HG03097 (cell line): Measurements from ENCODE around the gene NDUFS8.

ENCODE experiments used
- ATAC-seq: cut with Tn5 transposase; IDR thresholded peaks from one replicate; pipeline ENCODE4 v1.9.1; 2021; ENCODE audit not compliant: unreplicated experiment, low FRiP score

Gene NDUFS8

GRCh38 chr11:68047437-68048290 lies 17.2 kb downstream of the NDUFS8 start:
- ATAC-seq: no peak

DNA sequence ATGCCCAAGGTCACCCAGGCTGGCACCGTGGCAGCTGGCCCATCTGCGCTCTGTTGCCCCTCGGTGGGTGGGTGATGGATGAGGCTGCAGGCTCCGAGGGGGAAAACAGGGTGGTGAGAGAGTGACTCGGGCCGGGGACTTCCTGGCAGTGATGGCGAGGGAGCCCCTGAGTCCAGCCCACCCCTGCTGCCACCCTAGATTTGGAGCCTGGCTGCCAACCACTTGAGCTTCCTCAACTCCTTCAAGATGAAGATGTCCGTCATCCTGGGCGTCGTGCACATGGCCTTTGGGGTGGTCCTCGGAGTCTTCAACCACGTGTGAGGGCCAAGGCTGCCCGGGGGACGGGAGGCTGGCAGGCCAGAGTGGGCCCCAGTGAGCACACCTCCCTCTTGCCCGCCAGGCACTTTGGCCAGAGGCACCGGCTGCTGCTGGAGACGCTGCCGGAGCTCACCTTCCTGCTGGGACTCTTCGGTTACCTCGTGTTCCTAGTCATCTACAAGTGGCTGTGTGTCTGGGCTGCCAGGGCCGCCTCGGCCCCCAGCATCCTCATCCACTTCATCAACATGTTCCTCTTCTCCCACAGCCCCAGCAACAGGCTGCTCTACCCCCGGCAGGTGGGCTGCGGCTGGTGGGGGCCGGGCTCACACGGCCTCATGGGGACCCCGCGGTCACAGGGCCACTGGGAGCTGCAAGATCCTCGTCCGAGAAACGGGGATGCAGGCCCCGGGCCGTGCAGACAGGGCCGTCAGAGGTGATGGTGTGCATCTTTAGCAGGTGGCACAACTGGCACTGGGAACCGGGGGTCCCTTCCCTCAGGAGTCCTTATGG lies 18.4 kb downstream of the NDUFS8 start:
- ATAC-seq: no peak

DNA sequence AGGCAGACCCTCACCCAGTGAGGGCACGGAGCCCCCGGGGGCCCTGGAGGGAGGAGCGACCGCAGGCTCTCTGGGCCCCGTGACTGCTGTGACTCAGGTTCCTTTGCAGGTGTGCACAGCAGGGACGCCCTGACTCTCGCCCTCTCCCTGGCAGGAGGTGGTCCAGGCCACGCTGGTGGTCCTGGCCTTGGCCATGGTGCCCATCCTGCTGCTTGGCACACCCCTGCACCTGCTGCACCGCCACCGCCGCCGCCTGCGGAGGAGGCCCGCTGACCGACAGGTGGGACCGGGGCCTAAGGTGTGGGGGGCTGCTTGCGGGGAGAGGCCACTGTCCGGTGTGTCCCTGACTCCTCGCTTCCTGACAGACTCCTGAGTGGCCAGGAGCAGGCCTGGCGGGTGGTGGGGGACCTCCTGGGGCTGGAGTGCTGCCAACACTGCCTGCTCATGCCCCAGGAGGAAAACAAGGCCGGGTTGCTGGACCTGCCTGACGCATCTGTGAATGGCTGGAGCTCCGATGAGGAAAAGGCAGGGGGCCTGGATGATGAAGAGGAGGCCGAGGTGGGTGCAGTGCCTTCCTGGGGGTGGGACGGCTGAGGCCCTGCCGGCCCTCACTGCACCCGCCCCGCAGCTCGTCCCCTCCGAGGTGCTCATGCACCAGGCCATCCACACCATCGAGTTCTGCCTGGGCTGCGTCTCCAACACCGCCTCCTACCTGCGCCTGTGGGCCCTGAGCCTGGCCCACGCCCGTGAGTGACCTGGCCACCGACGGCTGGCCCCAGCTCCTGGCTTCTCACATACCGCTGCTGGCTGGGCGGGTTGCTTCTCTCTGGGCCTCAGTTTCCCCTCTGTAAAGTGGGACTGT lies 19.3 kb downstream of the NDUFS8 start:
- ATAC-seq: no peak

GRCh38 chr11:68050371-68050841 lies 19.9 kb downstream of the NDUFS8 start:
- ATAC-seq: no peak

- ATAC-seq: no peak
Observed at GRCh38 chr11:68051191-68052136, 21.0 kb downstream of the NDUFS8 start.

GRCh38 chr11:68052137-68052873 lies 21.8 kb downstream of the NDUFS8 start:
- no peak for ATAC-seq

GRCh38 chr11:68053117-68053516 lies 22.6 kb downstream of the NDUFS8 start:
- ATAC-seq: no peak

DNA sequence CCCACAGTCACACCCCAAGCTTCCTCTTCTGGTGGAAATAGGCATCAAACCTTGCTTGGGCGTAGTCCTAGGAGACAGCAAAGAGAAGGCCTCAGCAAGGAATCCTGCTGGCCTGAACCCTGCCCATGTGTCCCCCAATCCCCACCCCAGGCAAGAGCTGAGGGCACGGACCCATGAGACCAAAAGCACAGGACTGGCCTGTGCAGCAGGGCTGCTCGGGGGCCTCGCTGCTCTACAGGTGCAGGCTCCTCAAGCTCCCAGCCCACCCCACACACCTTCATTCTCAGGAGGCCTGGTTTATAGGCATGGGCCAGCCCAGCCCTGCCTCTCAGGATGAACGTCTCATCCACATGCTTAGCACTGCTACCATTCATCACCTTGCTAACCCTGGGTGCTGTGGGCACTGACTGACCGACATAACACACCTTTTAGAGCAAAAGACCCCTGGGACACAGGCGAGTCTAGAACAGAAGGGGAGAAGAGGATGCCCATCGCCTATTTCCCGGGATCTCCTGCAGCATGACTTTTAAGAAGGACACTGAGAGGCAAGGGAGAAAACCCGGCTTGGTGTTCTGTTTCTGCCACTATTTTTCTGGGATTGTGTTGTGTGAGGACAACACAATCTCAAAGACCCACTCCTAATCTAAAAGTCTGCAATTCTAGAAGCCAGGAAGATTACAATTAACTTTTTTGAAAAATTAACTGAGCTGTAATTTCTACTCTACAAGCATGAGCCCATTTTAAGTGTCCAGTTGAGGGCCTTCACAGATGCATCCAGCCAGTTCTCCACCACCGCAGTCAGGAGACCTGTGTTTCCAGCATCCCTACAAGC lies 23.7 kb downstream of the NDUFS8 start:
- no peak for ATAC-seq

DNA sequence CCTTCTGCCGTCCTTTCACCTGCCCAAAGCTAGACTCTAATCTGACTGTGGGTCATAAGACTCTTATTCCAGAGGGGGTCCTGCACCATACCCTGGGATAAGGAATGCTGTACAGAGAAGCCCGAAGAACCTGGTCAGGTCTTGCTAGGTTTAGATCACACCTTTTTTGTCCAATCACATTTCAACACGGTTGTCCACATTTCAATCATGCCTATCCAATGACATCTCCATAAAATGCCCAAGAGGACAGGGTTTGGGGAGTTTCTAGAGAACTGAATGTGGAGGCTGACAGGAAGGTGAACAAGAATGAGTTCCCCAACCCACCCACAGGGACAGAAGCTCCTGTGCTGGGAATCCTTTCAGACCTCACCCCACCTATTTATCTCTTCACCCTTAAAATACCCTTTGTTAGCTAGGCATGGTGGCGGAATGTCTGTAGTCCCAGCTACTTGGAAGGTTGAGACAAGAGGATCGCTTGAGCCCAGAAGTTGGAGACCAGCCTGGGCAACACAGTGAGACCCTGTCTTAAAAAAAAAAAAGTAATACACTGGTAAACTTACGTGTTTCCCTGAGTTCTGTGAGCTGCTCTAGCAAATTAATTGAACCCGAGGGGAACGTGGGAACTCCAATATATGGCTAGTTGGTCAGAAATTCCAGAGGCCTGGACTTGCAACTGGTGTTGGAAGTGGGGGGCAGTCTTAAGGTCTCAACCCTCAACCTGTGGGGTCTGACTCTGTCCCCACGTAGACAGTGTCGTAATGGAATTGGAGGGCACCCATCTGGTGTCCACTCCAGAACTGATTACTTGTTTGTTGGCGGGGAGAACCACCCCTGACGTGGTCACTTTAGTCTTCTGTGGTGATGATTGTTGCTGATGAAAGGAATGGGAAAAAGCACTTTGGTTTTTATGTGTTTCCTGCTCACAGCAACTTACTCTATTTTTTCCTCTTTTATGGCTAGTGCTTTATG lies 26.1 kb downstream of the NDUFS8 start:
- ATAC-seq: no peak

DNA sequence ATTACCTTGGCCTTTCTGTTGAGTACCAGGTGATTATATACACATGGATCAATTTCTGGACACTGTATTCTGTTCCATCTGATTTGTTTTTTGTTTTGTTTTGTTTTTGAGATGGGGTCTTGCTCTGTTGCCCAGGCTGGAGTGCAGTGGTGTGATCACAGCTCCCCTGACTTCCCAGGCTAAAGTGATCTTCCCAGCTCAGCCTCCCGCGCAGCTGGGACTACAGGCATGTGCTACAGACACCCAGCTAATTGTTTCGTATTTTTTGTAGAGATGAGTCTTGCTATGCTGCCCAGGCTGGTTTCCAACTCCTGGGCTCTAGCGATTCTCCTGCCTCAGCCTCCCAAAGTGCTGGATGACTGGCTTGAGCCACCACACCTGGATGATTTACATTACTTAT lies 27.3 kb downstream of the NDUFS8 start:
- ATAC-seq: no peak

DNA sequence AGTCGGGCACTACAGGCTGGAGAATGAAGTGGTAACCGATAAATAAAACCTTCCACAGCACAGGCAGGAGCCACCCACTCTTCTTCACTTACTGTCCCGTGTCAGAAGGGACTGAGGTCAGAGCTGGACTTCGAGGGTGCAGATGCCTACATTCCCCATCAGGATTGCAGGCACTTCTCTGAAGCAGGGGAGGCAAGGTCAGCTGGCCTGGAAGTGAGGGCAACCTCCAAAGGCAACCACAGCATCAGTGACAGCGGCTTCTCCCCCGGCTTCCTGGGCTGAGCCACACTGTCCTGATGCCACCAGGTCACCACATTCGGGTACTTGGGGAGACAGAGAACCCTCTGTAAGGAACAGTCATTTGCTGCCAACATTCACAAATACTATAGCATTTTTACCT lies 31.0 kb downstream of the NDUFS8 start:
- no peak for ATAC-seq

- ATAC-seq: no peak
Observed at GRCh38 chr11:68064926-68065325, 34.4 kb downstream of the NDUFS8 start.

GRCh38 chr11:68065841-68066240 lies 35.4 kb downstream of the NDUFS8 start:
- no peak for ATAC-seq

GRCh38 chr11:68066742-68067141 lies 36.3 kb downstream of the NDUFS8 start:
- no peak for ATAC-seq

GRCh38 chr11:68067991-68068390 lies 37.5 kb downstream of the NDUFS8 start:
- no peak for ATAC-seq

DNA sequence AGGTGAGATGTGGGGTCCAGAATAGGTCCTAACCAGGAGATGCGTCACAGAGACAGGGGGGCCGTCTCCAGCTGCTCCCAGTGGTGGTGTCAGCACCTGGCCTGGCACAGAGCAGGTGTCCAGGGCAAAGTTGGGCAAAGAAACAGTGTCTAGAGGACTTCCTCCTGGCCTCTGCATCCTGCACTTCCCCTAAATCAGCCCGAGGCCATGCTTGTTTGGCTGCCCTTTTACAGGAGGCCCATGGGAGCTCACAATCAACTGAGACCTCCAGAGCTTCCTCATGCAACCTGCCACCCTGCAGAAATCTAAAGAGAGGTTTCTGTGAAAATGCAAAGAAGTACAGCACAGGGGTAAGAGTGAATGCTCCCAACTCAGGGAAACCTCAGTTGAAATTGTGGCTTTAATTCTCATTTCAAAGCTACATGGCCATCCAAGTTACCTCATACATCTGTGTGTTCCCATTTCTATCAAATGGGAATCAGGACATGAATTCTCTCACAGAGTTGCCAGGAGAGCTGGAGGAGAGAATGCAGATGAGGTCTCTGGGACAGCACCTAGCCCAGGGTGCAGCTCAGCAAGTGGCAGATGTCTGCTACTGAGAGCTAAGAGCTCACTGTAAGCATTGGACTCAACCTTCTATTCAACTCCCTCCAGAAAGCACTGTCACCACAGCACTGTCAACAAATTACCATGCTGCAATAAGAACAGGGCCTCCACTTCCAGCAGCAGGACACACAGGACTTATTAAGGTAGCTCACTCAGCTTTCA lies 41.0 kb downstream of the NDUFS8 start:
- no peak for ATAC-seq
